SK-N-SH treated with all-trans-retinoic acid at 6 μM for 48 hours (cell line): ENCODE measurements around the gene ZBTB7C.

Experiments used
- ATAC-seq: fragments of 200-7000 bp; cut with Tn5 transposase; 3 replicates; pipeline ENCODE4 v1.9.1; 2020; ENCODE audit warnings: mild to moderate bottlenecking, moderate library complexity
- ARNTL ChIP-seq: fragments of 450-650 bp; formaldehyde crosslinking; IDR thresholded peaks from 2 replicates; pipeline ENCODE4 v1.5.0; 2020; ENCODE audit warnings: low read depth, mild to moderate bottlenecking, moderate library complexity, borderline replicate concordance
- BACH2 ChIP-seq: fragments of 250-450 bp; sonication (Bioruptor Pico); IDR thresholded peaks from 2 replicates; pipeline ENCODE4 v1.9.0; 2021; ENCODE audit warnings: mild to moderate bottlenecking, borderline replicate concordance
- CSDC2 ChIP-seq: fragments of 250-450 bp; sonication (Bioruptor Pico); IDR thresholded peaks from 2 replicates; pipeline ENCODE4 v1.5.0; 2020; ENCODE audit warnings: mild to moderate bottlenecking, moderate library complexity
- ESRRG ChIP-seq: fragments of 250-450 bp; sonication (Bioruptor Pico); IDR thresholded peaks from 2 replicates; pipeline ENCODE4 v1.6.1; 2021; ENCODE audit warnings: mild to moderate bottlenecking
- GLIS3 ChIP-seq: fragments of 250-450 bp; sonication (Bioruptor Pico); IDR thresholded peaks from 2 replicates; pipeline ENCODE4 v1.5.0; 2020; ENCODE audit warnings: mild to moderate bottlenecking, moderate library complexity
- ISL1 ChIP-seq: fragments of 250-450 bp; sonication (Bioruptor Pico); IDR thresholded peaks from 2 replicates; pipeline ENCODE4 v2.1.2; 2022; ENCODE audit warnings: mild to moderate bottlenecking, moderate library complexity
- OSR1 ChIP-seq: fragments of 250-450 bp; sonication (Bioruptor Pico); IDR thresholded peaks from 2 replicates; pipeline ENCODE4 v1.8.0; 2022; ENCODE audit warnings: moderate library complexity, mild to moderate bottlenecking, inconsistent platforms
- PATZ1 ChIP-seq: fragments of 250-450 bp; sonication (Bioruptor Pico); IDR thresholded peaks from 2 replicates; pipeline ENCODE4 v1.8.0; 2020; ENCODE audit warnings: mild to moderate bottlenecking, moderate library complexity, borderline replicate concordance
- SNAI2 ChIP-seq: fragments of 250-450 bp; sonication (Bioruptor Pico); IDR thresholded peaks from 2 replicates; pipeline ENCODE4 v1.5.0; 2020; ENCODE audit warnings: mild to moderate bottlenecking, moderate library complexity
- TCF4 ChIP-seq: fragments of 250-450 bp; sonication (Bioruptor Pico); IDR thresholded peaks from 2 replicates; pipeline ENCODE4 v1.8.0; 2021; ENCODE audit warnings: mild to moderate bottlenecking, moderate library complexity, borderline replicate concordance
- TOX ChIP-seq: fragments of 250-450 bp; sonication (Bioruptor Pico); IDR thresholded peaks from 2 replicates; pipeline ENCODE4 v1.8.0; 2021; ENCODE audit warnings: mild to moderate bottlenecking, moderate library complexity, borderline replicate concordance
- TSHZ2 ChIP-seq: fragments of 250-450 bp; sonication (Bioruptor Pico); IDR thresholded peaks from 2 replicates; pipeline ENCODE4 v1.5.0; 2020; ENCODE audit warnings: mild to moderate bottlenecking, moderate library complexity
- ZC3H10 ChIP-seq: fragments of 250-450 bp; sonication (Bioruptor Pico); IDR thresholded peaks from 2 replicates; pipeline ENCODE4 v1.5.1; 2021; ENCODE audit warnings: mild to moderate bottlenecking, moderate library complexity
- ZFP30 ChIP-seq: fragments of 450-650 bp; formaldehyde crosslinking; IDR thresholded peaks from 2 replicates; pipeline ENCODE4 v1.5.0; 2022; ENCODE audit warnings: mild to moderate bottlenecking, moderate library complexity
- ZNF565 ChIP-seq: fragments of 450-650 bp; formaldehyde crosslinking; conservative IDR thresholded peaks from 2 replicates; pipeline ENCODE4 v1.5.0; 2020; ENCODE audit warnings: low read depth, mild to moderate bottlenecking, moderate library complexity
- ZNF70 ChIP-seq: fragments of 450-650 bp; formaldehyde crosslinking; IDR thresholded peaks from 2 replicates; pipeline ENCODE4 v1.5.0; 2020; ENCODE audit warnings: mild to moderate bottlenecking, moderate library complexity
- TF ChIP-seq, protein P1 (sequence below): fragments of 250-450 bp; sonication (Bioruptor Pico); IDR thresholded peaks from 2 replicates; pipeline ENCODE4 v1.5.1; 2020; ENCODE audit warnings: low read depth, mild to moderate bottlenecking, moderate library complexity
- TF ChIP-seq, protein P2 (sequence below): fragments of 250-450 bp; sonication (Bioruptor Pico); IDR thresholded peaks from 2 replicates; pipeline ENCODE4 v1.8.0; 2021; ENCODE audit warnings: low read depth, mild to moderate bottlenecking, moderate library complexity, borderline replicate concordance
- TF ChIP-seq, protein P3 (sequence below): fragments of 250-450 bp; sonication (Bioruptor Pico); IDR thresholded peaks from 2 replicates; pipeline ENCODE4 v1.5.1; 2021; ENCODE audit warnings: mild to moderate bottlenecking, moderate library complexity

The ZBTB7C gene

GRCh38 chr18:48197819-48198218 lies 211.4 kb downstream of the ZBTB7C start:
- TF ChIP-seq, protein P1, sequence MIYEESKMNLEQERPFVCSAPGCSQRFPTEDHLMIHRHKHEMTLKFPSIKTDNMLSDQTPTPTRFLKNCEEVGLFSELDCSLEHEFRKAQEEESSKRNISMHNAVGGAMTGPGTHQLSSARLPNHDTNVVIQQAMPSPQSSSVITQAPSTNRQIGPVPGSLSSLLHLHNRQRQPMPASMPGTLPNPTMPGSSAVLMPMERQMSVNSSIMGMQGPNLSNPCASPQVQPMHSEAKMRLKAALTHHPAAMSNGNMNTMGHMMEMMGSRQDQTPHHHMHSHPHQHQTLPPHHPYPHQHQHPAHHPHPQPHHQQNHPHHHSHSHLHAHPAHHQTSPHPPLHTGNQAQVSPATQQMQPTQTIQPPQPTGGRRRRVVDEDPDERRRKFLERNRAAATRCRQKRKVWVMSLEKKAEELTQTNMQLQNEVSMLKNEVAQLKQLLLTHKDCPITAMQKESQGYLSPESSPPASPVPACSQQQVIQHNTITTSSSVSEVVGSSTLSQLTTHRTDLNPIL (CRISPR knock-in tag): no peak
- TF ChIP-seq ARNTL (no peak), ISL1 (CRISPR knock-in tag) (no peak), TCF4 (CRISPR knock-in tag) (peak; percentile 91), TSHZ2 (0 out of 2 replicates have a peak, but pooled peaks have one; percentile 38), BACH2 (CRISPR knock-in tag) (no peak), ZNF70 (CRISPR knock-in tag) (no peak), ZNF565 (CRISPR knock-in tag) (no peak), ZFP30 (CRISPR knock-in tag) (no peak), ESRRG (CRISPR knock-in tag) (no peak), TOX (CRISPR knock-in tag) (no peak), SNAI2 (CRISPR knock-in tag) (no peak), PATZ1 (no peak)
- TF ChIP-seq, protein P2, sequence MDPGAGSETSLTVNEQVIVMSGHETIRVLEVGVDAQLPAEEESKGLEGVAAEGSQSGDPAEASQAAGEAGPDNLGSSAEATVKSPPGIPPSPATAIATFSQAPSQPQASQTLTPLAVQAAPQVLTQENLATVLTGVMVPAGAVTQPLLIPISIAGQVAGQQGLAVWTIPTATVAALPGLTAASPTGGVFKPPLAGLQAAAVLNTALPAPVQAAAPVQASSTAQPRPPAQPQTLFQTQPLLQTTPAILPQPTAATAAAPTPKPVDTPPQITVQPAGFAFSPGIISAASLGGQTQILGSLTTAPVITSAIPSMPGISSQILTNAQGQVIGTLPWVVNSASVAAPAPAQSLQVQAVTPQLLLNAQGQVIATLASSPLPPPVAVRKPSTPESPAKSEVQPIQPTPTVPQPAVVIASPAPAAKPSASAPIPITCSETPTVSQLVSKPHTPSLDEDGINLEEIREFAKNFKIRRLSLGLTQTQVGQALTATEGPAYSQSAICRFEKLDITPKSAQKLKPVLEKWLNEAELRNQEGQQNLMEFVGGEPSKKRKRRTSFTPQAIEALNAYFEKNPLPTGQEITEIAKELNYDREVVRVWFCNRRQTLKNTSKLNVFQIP (CRISPR knock-in tag): no peak
- ATAC-seq: no peak

GRCh38 chr18:48195787-48196186 lies 213.4 kb downstream of the ZBTB7C start:
- TF ChIP-seq CSDC2: no peak
- TF ChIP-seq, protein P3, sequence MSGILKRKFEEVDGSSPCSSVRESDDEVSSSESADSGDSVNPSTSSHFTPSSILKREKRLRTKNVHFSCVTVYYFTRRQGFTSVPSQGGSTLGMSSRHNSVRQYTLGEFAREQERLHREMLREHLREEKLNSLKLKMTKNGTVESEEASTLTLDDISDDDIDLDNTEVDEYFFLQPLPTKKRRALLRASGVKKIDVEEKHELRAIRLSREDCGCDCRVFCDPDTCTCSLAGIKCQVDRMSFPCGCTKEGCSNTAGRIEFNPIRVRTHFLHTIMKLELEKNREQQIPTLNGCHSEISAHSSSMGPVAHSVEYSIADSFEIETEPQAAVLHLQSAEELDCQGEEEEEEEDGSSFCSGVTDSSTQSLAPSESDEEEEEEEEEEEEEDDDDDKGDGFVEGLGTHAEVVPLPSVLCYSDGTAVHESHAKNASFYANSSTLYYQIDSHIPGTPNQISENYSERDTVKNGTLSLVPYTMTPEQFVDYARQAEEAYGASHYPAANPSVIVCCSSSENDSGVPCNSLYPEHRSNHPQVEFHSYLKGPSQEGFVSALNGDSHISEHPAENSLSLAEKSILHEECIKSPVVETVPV (CRISPR knock-in tag): no peak
- TF ChIP-seq TCF4 (CRISPR knock-in tag): no peak
- TF ChIP-seq ZFP30 (CRISPR knock-in tag): no peak
- no peak for TF ChIP-seq PATZ1
- no peak for TF ChIP-seq TSHZ2
- TF ChIP-seq ZC3H10: no peak
- no peak for TF ChIP-seq GLIS3 (CRISPR knock-in tag)
- TF ChIP-seq SNAI2 (CRISPR knock-in tag): no peak
- no peak for TF ChIP-seq BACH2 (CRISPR knock-in tag)
- TF ChIP-seq OSR1 (CRISPR knock-in tag): no peak
- TF ChIP-seq ESRRG (CRISPR knock-in tag): no peak
- TF ChIP-seq, protein P1 (CRISPR knock-in tag): no peak
- TF ChIP-seq, all 23 proteins: peak for 0
- no peak for ATAC-seq
